ENCODE data around the gene PTMA.

DNA sequence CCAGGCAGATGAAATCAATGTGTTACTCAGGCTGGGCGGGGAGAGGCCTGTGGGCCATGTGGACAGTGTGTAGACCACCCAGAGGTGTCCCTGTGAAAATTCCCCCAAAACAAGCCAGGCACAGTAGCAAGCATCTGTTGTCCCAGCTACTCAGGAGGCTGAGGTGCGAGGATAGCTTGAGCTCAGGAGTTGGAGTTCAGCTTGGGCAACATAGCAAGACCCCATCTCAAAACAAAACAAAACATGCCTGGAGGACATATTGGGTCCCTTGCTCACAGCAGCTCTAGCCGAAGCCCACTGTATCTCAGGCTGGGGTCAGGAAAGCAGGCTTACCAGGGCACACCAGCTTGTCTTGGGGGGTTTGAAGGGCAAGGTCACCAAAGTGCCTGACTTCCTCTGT lies 4.3 kb upstream of the PTMA start:
- TF ChIP-seq, protein P1, sequence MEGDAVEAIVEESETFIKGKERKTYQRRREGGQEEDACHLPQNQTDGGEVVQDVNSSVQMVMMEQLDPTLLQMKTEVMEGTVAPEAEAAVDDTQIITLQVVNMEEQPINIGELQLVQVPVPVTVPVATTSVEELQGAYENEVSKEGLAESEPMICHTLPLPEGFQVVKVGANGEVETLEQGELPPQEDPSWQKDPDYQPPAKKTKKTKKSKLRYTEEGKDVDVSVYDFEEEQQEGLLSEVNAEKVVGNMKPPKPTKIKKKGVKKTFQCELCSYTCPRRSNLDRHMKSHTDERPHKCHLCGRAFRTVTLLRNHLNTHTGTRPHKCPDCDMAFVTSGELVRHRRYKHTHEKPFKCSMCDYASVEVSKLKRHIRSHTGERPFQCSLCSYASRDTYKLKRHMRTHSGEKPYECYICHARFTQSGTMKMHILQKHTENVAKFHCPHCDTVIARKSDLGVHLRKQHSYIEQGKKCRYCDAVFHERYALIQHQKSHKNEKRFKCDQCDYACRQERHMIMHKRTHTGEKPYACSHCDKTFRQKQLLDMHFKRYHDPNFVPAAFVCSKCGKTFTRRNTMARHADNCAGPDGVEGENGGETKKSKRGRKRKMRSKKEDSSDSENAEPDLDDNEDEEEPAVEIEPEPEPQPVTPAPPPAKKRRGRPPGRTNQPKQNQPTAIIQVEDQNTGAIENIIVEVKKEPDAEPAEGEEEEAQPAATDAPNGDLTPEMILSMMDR (IDR thresholded peaks at IDR 0.05), result no peak
- TF ChIP-seq POLR2A (IDR thresholded peaks at IDR 0.05), result no peak

All from body of pancreas (tissue), 4 donors.